Left lung (tissue), 10 donors: ENCODE results near the gene PCNA. TPM values are rescaled to one million over a fixed set of nuclear protein-coding genes. Genes with fewer than 3 reads are reported as not detected.

Experiments used
- ATAC-seq: fragments of 200-7000 bp; cut with Tn5 transposase; one replicate; pipeline ENCODE4 v1.9.1; 2020; ENCODE audit warnings: moderate library complexity
- DNase-seq, 4 donors: peaks; one replicate each; pipeline ENCODE4 v3.0.0-alpha.2; 2013 to 2020
- H3K27ac ChIP-seq, 2 donors: fragments of 200-600 bp; sonication (generic) in 1 of 2; one replicate each; pipeline versions ENCODE4 v1.5.0 to v1.8.0; 2020 to 2021
- H3K27me3 ChIP-seq, 2 donors: fragments of 200-600 bp; sonication (generic) in 1 of 2; one replicate each; pipeline versions ENCODE4 v1.5.0 to v1.8.0; 2020 to 2021
- H3K36me3 ChIP-seq, 2 donors: fragments of 200-600 bp; sonication (generic) in 1 of 2; one replicate each; pipeline versions ENCODE4 v1.5.0 to v1.8.0; 2020 to 2021
- H3K4me1 ChIP-seq, 2 donors: fragments of 200-600 bp; one replicate each; pipeline ENCODE4 v1.8.0; 2021
- H3K4me3 ChIP-seq, 2 donors: fragments of 200-600 bp; sonication (generic) in 1 of 2; one replicate each; pipeline versions ENCODE4 v1.5.0 to v1.8.0; 2020 to 2021; ENCODE audit warnings: mild to moderate bottlenecking in 1 of 2
- H3K9me3 ChIP-seq, 2 donors: fragments of 200-600 bp; sonication (generic) in 1 of 2; one replicate each; pipeline versions ENCODE4 v1.5.0 to v1.8.0; 2020 to 2021
- CTCF ChIP-seq, 2 donors: fragments of 200-600 bp; sonication (generic) in 1 of 2; IDR thresholded peaks; one replicate each; pipeline versions ENCODE4 v1.5.0 to v1.8.0; 2021; ENCODE audit warnings: antibody characterized with exemption in 2 of 2
- intact Hi-C, 2 donors: fragments of 100-400 bp; cut with DNase I; formaldehyde crosslinking; loops; one replicate each; pipeline versions ENCODE4 v1.11.2 to v1.14.2; 2022
- polyA plus RNA-seq, 6 donors: library from polyadenylated mRNA; unstranded; fragments of 120-200 nt; gene quantifications; one replicate each; pipeline ENCODE4 v1.2.1, GENCODE V29; 2013; ENCODE audit not compliant: insufficient read length in 6 of 6
- total RNA-seq, 2 donors: library from RNA; stranded (reverse); fragmentation: NEBNext Ultra II Directional; extraction: Animal tissue kit (Norgen Biotek cat#: 25700); gene quantifications; one replicate each; pipeline ENCODE4 v1.2.1, GENCODE V29; 2021
- donor health status: DM: no; HTN: yes; CAD: no.
- donor health status: DM: no; HTN: no; CAD: no.

PCNA gene
- total and polyA plus RNA-seq, 8 donors: 80.4 to 171 (median 130) TPM

- Histone ChIP-seq H3K4me3 (peak within 1 kb of the TSS; percentile 93 to 94), H3K27me3 (no peaks in the 10 kb centered on the region), H3K4me1 (peaks cover 14 to 33% of the 10 kb centered on the region in 2 donors), H3K27ac (peak within 1 kb of the TSS; percentile 93 to 97), H3K36me3 (no peaks in the 10 kb centered on the region), H3K9me3 (no peaks in the 10 kb centered on the region)
- DNase-seq (peak; percentile 98 to 100 (median 100)), ATAC-seq (peak; percentile 97)
- intact Hi-C loops: loop anchor here in 1 of 2 donors (5.0 kb wide), 1 partner anchor 66 kb away; no protein-coding TSS in a partner anchor
- peak; percentile 52 to 63 for TF ChIP-seq CTCF (IDR thresholded peaks at IDR 0.05)
Observed at GRCh38 chr20:5126512-5127203, 6.9 kb upstream of the PCNA start, which contains the start of gene CDS2. TSS of gene CDS2 (plus strand) at chr20:5127008. CDS start at chr20:5127093, 85 bp downstream.

GRCh38 chr20:5122873-5123260 is 3.1 kb upstream of the PCNA start:
- Histone ChIP-seq H3K4me3 (no peak overlapping the region), H3K27me3 (no peaks in the 10 kb centered on the region), H3K36me3 (peaks cover 0 to 4% of the 10 kb centered on the region in 2 donors), H3K4me1 (peaks cover 15 to 26% of the 10 kb centered on the region in 2 donors), H3K9me3 (no peaks in the 10 kb centered on the region), H3K27ac (no peak overlapping the region)
- ATAC-seq: no peak
- no peak for TF ChIP-seq CTCF (IDR thresholded peaks at IDR 0.05)
- intact Hi-C loops: no loop called here
- DNase-seq: no peak

GRCh38 chr20:5120185-5120476 is 373 bp upstream of the PCNA start:
- ATAC-seq: no peak
- Histone ChIP-seq H3K4me3 (peak overlapping the region; percentile 85 to 93), H3K27me3 (no peaks in the 10 kb centered on the region), H3K9me3 (no peaks in the 10 kb centered on the region), H3K4me1 (peaks cover 10 to 23% of the 10 kb centered on the region in 2 donors), H3K27ac (peak overlapping the region; percentile 90 to 92), H3K36me3 (peaks cover 0 to 28% of the 10 kb centered on the region in 2 donors)
- no peak for DNase-seq
- intact Hi-C loops: no loop called here
- TF ChIP-seq CTCF (IDR thresholded peaks at IDR 0.05): peak in 1 of 2 donors; percentile 10

- DNase-seq (no peak), ATAC-seq (no peak)
- no peaks in the 10 kb centered on the region for H3K9me3 ChIP-seq
- H3K4me3 ChIP-seq: peak overlapping the region; percentile 85 to 93
- H3K27ac ChIP-seq: peak overlapping the region; percentile 90 to 92
- intact Hi-C loops: no loop called here
- H3K4me1 ChIP-seq: peaks cover 10 to 23% of the 10 kb centered on the region in 2 donors
- H3K27me3 ChIP-seq: no peaks in the 10 kb centered on the region
- H3K36me3 ChIP-seq: peaks cover 0 to 31% of the 10 kb centered on the region in 2 donors
- no peak for TF ChIP-seq CTCF (IDR thresholded peaks at IDR 0.05)
Observed at GRCh38 chr20:5119143-5119434, 669 bp downstream of the PCNA start.

- Histone ChIP-seq H3K36me3 (peaks cover 0 to 31% of the 10 kb centered on the region in 2 donors), H3K27me3 (no peaks in the 10 kb centered on the region), H3K9me3 (no peaks in the 10 kb centered on the region), H3K27ac (peak overlapping the region in 1 of 2 donors; percentile 92), H3K4me3 (peak overlapping the region; percentile 85 to 93), H3K4me1 (peaks cover 10 to 27% of the 10 kb centered on the region in 2 donors)
- no peak for ATAC-seq
- intact Hi-C loops: no loop called here
- TF ChIP-seq CTCF (IDR thresholded peaks at IDR 0.05): no peak
- DNase-seq: no peak
Observed at GRCh38 chr20:5118220-5119142, 1.3 kb downstream of the PCNA start.
